Activated T-cell treated with anti-CD3 and anti-CD28 coated beads, Interleukin-2, amount 50 U/mL, for 1 hour (primary cell): Measurements from ENCODE around the gene DZANK1.
"Not testable (repeated sequence)": the region's sequence is repeated elsewhere in the genome, so short reads cannot be mapped to it uniquely, and the experiment has no call there.

Experiments used
- DNase-seq: peaks from one replicate; pipeline ENCODE4 v3.0.0-alpha.2; 2020

The DZANK1 gene

GRCh38 chr20:18364768-18365167 is 102.1 kb downstream of the DZANK1 start:
- no peak for DNase-seq

- DNase-seq, result no peak
Observed at GRCh38 chr20:18363708-18364107, 103.1 kb downstream of the DZANK1 start.

GRCh38 chr20:18362916-18363315 is 103.9 kb downstream of the DZANK1 start:
- no peak for DNase-seq

GRCh38 chr20:18361678-18362077 is 105.2 kb downstream of the DZANK1 start:
- DNase-seq, result no peak

DNA sequence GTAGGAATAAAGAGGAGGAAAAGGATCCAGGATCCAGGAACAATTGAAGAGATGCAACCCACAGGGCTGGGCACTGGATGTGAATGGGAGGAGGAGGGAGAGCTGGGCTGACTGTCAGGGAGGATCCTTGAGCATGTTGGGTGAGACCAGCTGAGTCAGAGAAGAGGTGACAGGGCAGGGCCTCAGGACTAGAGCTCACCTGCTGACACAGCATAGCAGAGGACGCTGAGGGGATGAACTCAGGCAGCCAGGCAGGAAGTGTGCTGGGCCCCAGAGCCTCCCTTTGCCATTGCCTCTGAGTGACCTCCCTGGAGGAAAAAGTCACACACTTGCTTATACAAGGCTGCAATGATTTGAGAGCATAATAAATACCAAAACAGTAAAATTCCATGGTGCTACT is 106.2 kb downstream of the DZANK1 start:
- DNase-seq, result no peak

- no peak for DNase-seq
Observed at GRCh38 chr20:18359854-18360253, 107.0 kb downstream of the DZANK1 start.

- DNase-seq, result not testable (repeated sequence)
Observed at GRCh38 chr20:18349749-18350148, 117.1 kb downstream of the DZANK1 start.
